H9 (cell line): Measurements from ENCODE around the gene ADGRL3. TPM values are rescaled to one million over a fixed set of nuclear protein-coding genes. Genes with fewer than 3 reads are reported as not detected.
A peak's percentile ranks its signal among the peaks of the same experiment; 100 is the strongest.

Experiments used
- DNase-seq: peaks from one replicate; pipeline ENCODE4 v3.0.0-alpha.2; 2017
- H2AFZ ChIP-seq: one replicate; pipeline ENCODE4 v1.6.1; 2013; ENCODE audit warnings: mild to moderate bottlenecking, low read length, control low read depth, moderate library complexity
- H2AK5ac ChIP-seq: 2 replicates; pipeline ENCODE4 v1.6.1; 2013; ENCODE audit warnings: low read length, control low read depth, mixed read lengths; ENCODE audit not compliant: insufficient read length
- H2BK120ac ChIP-seq: one replicate; pipeline ENCODE4 v1.6.1; 2013; ENCODE audit warnings: low read depth, mild to moderate bottlenecking, low read length, control low read depth, inconsistent platforms; ENCODE audit not compliant: poor library complexity, severe bottlenecking
- H2BK12ac ChIP-seq: 2 replicates; pipeline ENCODE4 v1.6.1; 2013; ENCODE audit warnings: low read length, control low read depth, mixed read lengths, low read depth; ENCODE audit not compliant: insufficient read length
- H2BK15ac ChIP-seq: 2 replicates; pipeline ENCODE4 v1.6.1; 2013; ENCODE audit warnings: low read depth, low read length, control low read depth
- H2BK20ac ChIP-seq: one replicate; pipeline ENCODE4 v1.6.1; 2013; ENCODE audit warnings: low read depth, mild to moderate bottlenecking, low read length, control low read depth, inconsistent platforms; ENCODE audit not compliant: poor library complexity, severe bottlenecking
- H2BK5ac ChIP-seq: 2 replicates; pipeline ENCODE4 v1.6.1; 2013; ENCODE audit warnings: low read length, control low read depth, mixed read lengths; ENCODE audit not compliant: insufficient read length
- H3K14ac ChIP-seq: 2 replicates; pipeline ENCODE4 v1.6.1; 2013; ENCODE audit warnings: low read length, control low read depth; ENCODE audit not compliant: insufficient read depth
- H3K18ac ChIP-seq: 2 replicates; pipeline ENCODE4 v1.6.1; 2013; ENCODE audit warnings: low read depth, mild to moderate bottlenecking, mixed read lengths, low read length, control low read depth; ENCODE audit not compliant: insufficient read length
- H3K23ac ChIP-seq: 2 replicates; pipeline ENCODE4 v1.6.1; 2013; ENCODE audit warnings: low read length, control low read depth, mixed read lengths, low read depth; ENCODE audit not compliant: insufficient read length
- H3K23me2 ChIP-seq: 2 replicates; pipeline ENCODE4 v1.6.1; 2013; ENCODE audit warnings: low read depth, mild to moderate bottlenecking, mixed read lengths, low read length, control low read depth; ENCODE audit not compliant: insufficient read length, poor library complexity, severe bottlenecking
- H3K27ac ChIP-seq: 2 replicates; pipeline ENCODE4 v1.5.1; 2013; ENCODE audit warnings: low read length, control low read depth, mixed read lengths, low read depth; ENCODE audit not compliant: insufficient read length
- H3K27me3 ChIP-seq: 2 replicates; pipeline ENCODE4 v1.6.1; 2013; ENCODE audit warnings: low read length, control low read depth, inconsistent platforms; ENCODE audit not compliant: insufficient read depth
- H3K4ac ChIP-seq: 2 replicates; pipeline ENCODE4 v1.6.1; 2013; ENCODE audit warnings: low read depth, mild to moderate bottlenecking, control low read depth, inconsistent platforms, low read length, moderate library complexity
- H3K4me1 ChIP-seq: 2 replicates; pipeline ENCODE4 v1.6.1; 2013; ENCODE audit warnings: low read length, control low read depth, inconsistent platforms; ENCODE audit not compliant: insufficient read depth
- H3K4me2 ChIP-seq: 2 replicates; pipeline ENCODE4 v1.6.1; 2013; ENCODE audit warnings: low read length, control low read depth, mixed read lengths; ENCODE audit not compliant: insufficient read length, insufficient read depth
- H3K56ac ChIP-seq: 2 replicates; pipeline ENCODE4 v1.6.1; 2013; ENCODE audit warnings: low read depth, mild to moderate bottlenecking, mixed read lengths, low read length, control low read depth; ENCODE audit not compliant: insufficient read length
- H3K79me1 ChIP-seq: 2 replicates; pipeline ENCODE4 v1.6.1; 2013; ENCODE audit warnings: low read depth, mild to moderate bottlenecking, moderate library complexity, low read length, control low read depth, inconsistent platforms; ENCODE audit not compliant: insufficient read depth, poor library complexity, severe bottlenecking
- H3K79me2 ChIP-seq: 2 replicates; pipeline ENCODE4 v1.6.1; 2013; ENCODE audit warnings: low read length, control low read depth, inconsistent platforms; ENCODE audit not compliant: insufficient read depth
- H3K9ac ChIP-seq: 2 replicates; pipeline ENCODE4 v1.6.1; 2013; ENCODE audit warnings: low read length, control low read depth, mixed read lengths; ENCODE audit not compliant: insufficient read length; ENCODE audit errors: extremely low read depth
- H3K9me3 ChIP-seq: one replicate; pipeline ENCODE4 v1.6.1; 2013; ENCODE audit warnings: low read depth, low read length, inconsistent platforms; ENCODE audit not compliant: control insufficient read depth
- H3T11ph ChIP-seq: one replicate; pipeline ENCODE4 v1.6.1; 2013; ENCODE audit warnings: mild to moderate bottlenecking, low read length, control low read depth, inconsistent platforms
- H4K20me1 ChIP-seq: one replicate; pipeline ENCODE4 v1.6.1; 2013; ENCODE audit not compliant: control insufficient read depth, insufficient read length, insufficient read depth
- H4K5ac ChIP-seq: 2 replicates; pipeline ENCODE4 v1.6.1; 2013; ENCODE audit warnings: low read depth, mild to moderate bottlenecking, mixed read lengths, low read length, control low read depth; ENCODE audit not compliant: insufficient read length
- H4K8ac ChIP-seq: replicated peaks from 2 replicates; pipeline ENCODE4 v1.6.1; 2013; ENCODE audit warnings: low read length, control low read depth, mixed read lengths, low read depth; ENCODE audit not compliant: insufficient read length
- H4K91ac ChIP-seq: 2 replicates; pipeline ENCODE4 v1.6.1; 2013; ENCODE audit warnings: low read depth, mild to moderate bottlenecking, moderate library complexity, mixed read lengths, low read length, control low read depth; ENCODE audit not compliant: insufficient read length
- H3K27ac Mint-ChIP-seq, 3 experiments: 2 replicates in 2 of 3; 3 replicates in 1 of 3; pipeline ENCODE4 v1.8.0; 2020 to 2021; ENCODE audit warnings: mixed read lengths in 3 of 3, mild to moderate bottlenecking in 1 of 3, moderate library complexity in 1 of 3
- H3K27me3 Mint-ChIP-seq: 2 replicates; pipeline ENCODE4 v1.8.0; 2021; ENCODE audit warnings: low read depth, mild to moderate bottlenecking, moderate library complexity, mixed read lengths
- H3K36me3 Mint-ChIP-seq, 3 experiments: 2 replicates in 2 of 3; 3 replicates in 1 of 3; pipeline ENCODE4 v1.8.0; 2020 to 2021; ENCODE audit warnings: low read depth in 3 of 3, mixed read lengths in 3 of 3; ENCODE audit not compliant: insufficient read depth in 1 of 3
- H3K4me1 Mint-ChIP-seq, 2 experiments: 2 replicates each; pipeline ENCODE4 v1.8.0; 2020; ENCODE audit warnings: mixed read lengths in 2 of 2
- H3K4me3 Mint-ChIP-seq, 2 experiments: 2 replicates in 1 of 2; 3 replicates in 1 of 2; pipeline ENCODE4 v1.8.0; 2020 to 2021; ENCODE audit warnings: mild to moderate bottlenecking in 2 of 2, mixed read lengths in 2 of 2, moderate library complexity in 1 of 2
- H3K9me3 Mint-ChIP-seq, 2 experiments: 2 replicates in 1 of 2; 3 replicates in 1 of 2; pipeline ENCODE4 v1.8.0; 2020; ENCODE audit warnings: mild to moderate bottlenecking in 2 of 2, mixed read lengths in 2 of 2, moderate library complexity in 1 of 2
- CTCF ChIP-seq: fragments of 200-600 bp; sonication (generic); conservative IDR thresholded peaks from 3 replicates; pipeline ENCODE4 v1.8.0; 2021; ENCODE audit warnings: antibody characterized with exemption, mild to moderate bottlenecking
- WGBS: extraction: QIAGEN DNeasy Blood & Tissue Kit; methylation state at CpG from one replicate; pipeline ENCODE4 v1.1.7; 2013; ENCODE audit warnings: missing lambda C conversion rate, low lambda C conversion rate, mixed read lengths; ENCODE audit not compliant: insufficient read length; ENCODE audit errors: extremely low coverage; 5-methylcytosine and 5-hydroxymethylcytosine counted together
- total RNA-seq: library from RNA; stranded (reverse); gene quantifications from 2 replicates; pipeline ENCODE4 v1.2.1, GENCODE V29; 2021

The ADGRL3 gene
- total RNA-seq, 1 experiment from 2014 or later, result 5.9 TPM

- no CpG with 5 or more reads among the region's 6 CpGs for WGBS
- Histone ChIP-seq H2AK5ac (no peak overlapping the region), H4K8ac (no peak overlapping the region), H4K91ac (no peak overlapping the region), H3K14ac (no peak overlapping the region), H3T11ph (no peak overlapping the region), H3K4me2 (no peak overlapping the region), H2BK15ac (no peak overlapping the region), H3K79me1 (no peaks in the 10 kb centered on the region), H2AFZ (no peak overlapping the region), H2BK20ac (no peak overlapping the region), H2BK120ac (no peak overlapping the region), H4K5ac (no peak overlapping the region), H4K20me1 (no peaks in the 10 kb centered on the region), H3K9ac (no peak overlapping the region), H3K18ac (no peak overlapping the region), H2BK5ac (no peak overlapping the region), H3K56ac (no peak overlapping the region), H3K23ac (no peak overlapping the region), H3K27ac (no peak overlapping the region), H3K9me3 (no peaks in the 10 kb centered on the region), H3K27me3 (no peaks in the 10 kb centered on the region), H3K4ac (no peak overlapping the region), H2BK12ac (no peak overlapping the region), H3K4me1 (peaks cover 3% of the 10 kb centered on the region; the same call in 1 of the 2 replicates), H3K79me2 (no peaks in the 10 kb centered on the region), H3K23me2 (no peaks in the 10 kb centered on the region)
- peak overlapping the region in 1 of 3 experiments; percentile 40; a peak in 2 of 7 replicates for H3K27ac Mint-ChIP-seq
- peaks cover 13 to 21% of the 10 kb centered on the region in 2 experiments for H3K4me1 Mint-ChIP-seq
- no peak overlapping the region for H3K4me3 Mint-ChIP-seq
- no peak for DNase-seq
- H3K9me3 Mint-ChIP-seq, result peaks cover 23% of the 10 kb centered on the region in 2 experiments
- H3K36me3 Mint-ChIP-seq, result peaks cover 20 to 26% (median 21%) of the 10 kb centered on the region in 3 experiments
- no peaks in the 10 kb centered on the region for H3K27me3 Mint-ChIP-seq
- no peak for TF ChIP-seq CTCF
Measured at GRCh38 chr4:61795998-61796397, 595.9 kb downstream of the ADGRL3 start.
